HEK293T (cell line): ENCODE results near the gene TEDC2.

Source experiments
- ELF4 ChIP-seq: fragments of 450-650 bp; IDR thresholded peaks from 2 replicates; pipeline ENCODE4 v1.6.1; 2017; ENCODE audit warnings: antibody characterized with exemption
- FOXM1 ChIP-seq: fragments of 450-650 bp; IDR thresholded peaks from 2 replicates; pipeline ENCODE4 v1.6.1; 2017; ENCODE audit warnings: mild to moderate bottlenecking, borderline replicate concordance
- LEF1 ChIP-seq: fragments of 450-650 bp; IDR thresholded peaks from 2 replicates; pipeline ENCODE4 v1.6.1; 2017; ENCODE audit warnings: mild to moderate bottlenecking, borderline replicate concordance
- SP1 ChIP-seq: fragments of 450-650 bp; IDR thresholded peaks from 2 replicates; pipeline ENCODE4 v1.6.1; 2017
- TF ChIP-seq, protein P1 (sequence below): fragments of 450-650 bp; IDR thresholded peaks from 2 replicates; pipeline ENCODE4 v1.6.1; 2016

DNA sequence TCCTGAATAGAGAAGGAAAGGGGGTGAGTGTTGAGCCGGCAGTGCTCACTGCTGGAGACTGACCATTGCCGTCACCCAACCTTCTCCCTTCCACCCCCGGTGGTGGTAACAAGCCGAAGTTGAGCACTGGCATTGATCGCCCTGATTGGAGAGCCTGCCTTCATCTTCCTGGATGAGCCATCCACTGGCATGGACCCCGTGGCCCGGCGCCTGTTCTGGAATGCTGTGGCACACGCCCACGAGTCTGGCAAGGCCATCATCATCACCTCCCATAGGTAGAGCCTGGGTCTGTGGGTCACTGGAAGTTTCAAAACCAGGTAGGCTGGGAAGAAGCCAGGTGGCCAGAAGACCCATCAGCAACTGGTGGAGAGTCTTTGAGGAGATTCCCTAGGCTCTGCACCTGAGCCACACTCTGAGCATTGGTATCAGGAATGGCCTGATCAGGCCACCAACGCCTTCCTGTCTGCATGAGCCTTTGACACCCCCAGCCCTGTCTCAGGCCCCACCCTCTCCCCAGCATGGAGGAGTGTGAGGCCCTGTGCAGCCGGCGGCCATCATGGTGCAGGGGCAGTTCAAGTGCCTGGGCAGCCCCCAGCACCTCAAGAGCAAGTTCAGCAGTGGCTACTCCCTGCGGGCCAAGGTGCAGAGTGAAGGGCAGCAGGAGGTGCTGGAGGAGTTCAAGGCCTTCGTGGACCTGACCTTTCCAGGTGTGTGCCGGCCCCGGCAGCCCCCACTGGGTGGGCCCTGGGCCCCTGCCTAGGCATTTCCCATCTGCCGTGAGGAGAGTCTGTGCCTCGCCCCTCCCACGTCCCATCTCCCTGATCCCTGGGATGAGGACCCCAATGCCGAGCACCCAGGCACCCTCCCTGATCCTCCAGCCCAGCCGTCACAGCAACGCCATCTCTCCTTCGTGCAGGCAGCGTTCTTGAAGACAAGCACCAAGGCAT lies 35.6 kb upstream of the TEDC2 start:
- TF ChIP-seq LEF1 (no peak), ELF4 (no peak), SP1 (no peak), FOXM1 (no peak)
- TF ChIP-seq, protein P1, sequence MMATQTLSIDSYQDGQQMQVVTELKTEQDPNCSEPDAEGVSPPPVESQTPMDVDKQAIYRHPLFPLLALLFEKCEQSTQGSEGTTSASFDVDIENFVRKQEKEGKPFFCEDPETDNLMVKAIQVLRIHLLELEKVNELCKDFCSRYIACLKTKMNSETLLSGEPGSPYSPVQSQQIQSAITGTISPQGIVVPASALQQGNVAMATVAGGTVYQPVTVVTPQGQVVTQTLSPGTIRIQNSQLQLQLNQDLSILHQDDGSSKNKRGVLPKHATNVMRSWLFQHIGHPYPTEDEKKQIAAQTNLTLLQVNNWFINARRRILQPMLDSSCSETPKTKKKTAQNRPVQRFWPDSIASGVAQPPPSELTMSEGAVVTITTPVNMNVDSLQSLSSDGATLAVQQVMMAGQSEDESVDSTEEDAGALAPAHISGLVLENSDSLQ: no peak
